GM19463 (cell line): ENCODE data around the gene COL9A3.

ENCODE experiments used
- ATAC-seq: cut with Tn5 transposase; IDR thresholded peaks from one replicate; pipeline ENCODE4 v1.9.1; 2021; ENCODE audit warnings: mild to moderate bottlenecking, moderate library complexity; ENCODE audit not compliant: unreplicated experiment

Gene COL9A3

DNA sequence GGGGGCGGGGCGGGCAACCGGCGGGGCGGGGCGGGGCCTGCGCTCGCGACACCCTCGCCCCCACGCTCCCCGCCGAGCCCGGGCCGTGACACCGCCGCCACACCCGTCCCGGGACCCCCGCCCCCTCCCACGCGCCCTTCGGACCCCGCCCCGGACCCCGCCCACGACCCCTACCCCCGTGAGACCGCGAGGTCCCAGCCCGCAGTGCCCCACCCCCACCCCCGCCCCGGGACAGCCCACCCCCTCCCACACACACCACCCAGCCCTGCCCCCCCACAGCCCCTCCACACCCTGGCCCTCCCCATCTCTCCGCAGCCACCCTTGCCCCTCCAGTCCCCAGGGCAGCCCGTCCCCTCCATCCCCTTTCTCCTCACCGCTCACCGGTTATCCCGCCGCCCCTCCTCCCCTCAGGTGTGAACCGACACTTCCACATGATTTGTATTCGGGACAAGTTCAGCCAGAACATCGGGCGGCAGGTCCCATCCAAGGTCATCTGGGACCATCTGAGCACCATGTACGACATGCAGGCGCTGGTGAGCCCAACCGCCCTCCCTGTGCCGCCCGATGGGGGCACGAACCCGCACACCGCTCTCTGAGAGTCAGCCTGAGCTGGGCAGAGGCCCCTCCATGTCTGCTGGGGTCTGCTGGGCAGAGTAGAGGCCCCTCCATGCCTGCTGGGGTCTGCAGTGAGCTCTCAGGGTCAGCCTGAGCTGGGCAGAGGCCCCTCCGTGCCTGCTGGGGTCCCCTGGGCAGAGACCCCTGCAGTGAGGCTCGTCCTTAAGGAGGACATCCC lies 20.0 kb upstream of the COL9A3 start:
- ATAC-seq = no peak

DNA sequence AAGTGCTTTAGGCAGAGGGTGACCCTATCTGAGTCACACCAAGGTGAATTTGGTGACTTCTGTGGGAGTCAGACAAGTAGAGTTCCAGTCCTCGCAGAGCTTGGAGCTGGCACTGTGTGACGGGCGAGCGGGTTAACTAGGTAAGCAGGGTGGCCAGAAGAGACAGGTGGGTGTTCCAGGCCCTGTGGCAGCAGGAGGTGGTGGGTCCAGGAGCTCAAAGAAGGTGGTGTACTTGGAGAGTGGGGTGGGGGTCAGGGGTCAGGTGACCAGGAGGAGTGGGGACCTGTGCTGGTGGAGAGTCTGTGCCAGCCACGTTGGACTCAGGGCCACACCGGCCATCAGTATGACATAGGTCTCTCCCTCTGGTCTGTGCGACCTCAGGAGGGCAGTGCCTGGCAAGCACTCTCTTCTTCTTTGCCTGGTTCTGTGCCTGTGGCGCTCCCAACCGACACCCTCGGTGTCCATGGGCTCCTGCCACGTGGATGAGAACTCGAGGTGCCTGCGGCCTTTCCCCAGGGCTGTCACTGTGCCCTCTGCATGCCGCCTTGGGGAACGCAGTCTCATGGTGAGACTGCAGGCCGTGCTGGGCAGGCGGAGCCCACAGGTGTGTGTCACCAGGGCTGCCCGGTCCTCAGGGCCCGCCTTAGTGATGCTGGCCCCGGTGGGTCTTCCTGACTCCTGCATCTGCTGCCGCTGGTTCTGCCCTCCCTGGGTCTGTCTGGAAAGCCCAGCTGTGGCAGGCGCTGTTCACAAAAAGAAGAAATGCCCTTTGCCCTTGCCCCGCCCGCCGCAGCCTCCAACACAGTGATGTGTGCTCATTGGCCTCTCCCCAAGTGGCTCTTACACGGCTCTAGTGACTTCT lies 18.9 kb upstream of the COL9A3 start:
- ATAC-seq = no peak

DNA sequence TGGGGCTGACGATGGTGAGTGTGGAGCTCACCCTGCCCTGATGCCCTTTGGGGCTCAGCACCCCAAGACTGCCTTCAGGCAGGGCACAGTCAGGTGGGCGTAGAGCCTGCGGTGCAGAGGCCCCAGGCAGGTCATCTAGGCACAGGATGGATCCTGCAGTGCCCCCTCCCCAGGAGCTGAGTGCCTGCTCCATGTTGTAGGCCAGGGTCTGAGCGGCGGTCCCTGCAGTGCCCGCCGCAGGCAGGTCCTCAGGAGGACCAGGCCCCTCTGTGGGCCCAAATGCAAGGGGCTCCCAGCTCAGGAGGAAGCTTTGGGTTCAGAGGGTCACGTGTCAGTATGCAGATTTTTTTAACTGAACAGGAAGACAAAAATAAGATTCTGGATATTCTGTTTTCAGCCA lies 17.8 kb upstream of the COL9A3 start:
- ATAC-seq = no peak

DNA sequence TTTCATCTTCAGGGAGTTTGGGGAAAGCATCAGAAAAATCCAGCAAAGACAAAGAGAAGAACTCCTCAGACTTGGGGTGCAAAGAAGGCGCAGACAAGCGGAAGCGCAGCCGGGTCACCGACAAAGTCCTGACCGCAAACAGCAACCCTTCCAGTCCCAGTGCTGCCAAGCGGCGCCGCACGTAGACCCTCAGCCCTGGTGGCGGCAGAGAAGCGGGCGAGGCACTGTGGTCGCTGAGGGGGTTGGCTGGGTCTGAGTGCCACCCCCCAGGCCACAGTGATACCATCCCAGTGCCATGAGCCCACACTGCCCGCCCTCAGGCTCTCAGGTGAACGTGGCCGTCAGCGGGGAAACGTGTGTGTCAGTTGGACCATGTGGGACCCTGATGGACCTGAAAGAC lies 17.4 kb upstream of the COL9A3 start:
- ATAC-seq = no peak

DNA sequence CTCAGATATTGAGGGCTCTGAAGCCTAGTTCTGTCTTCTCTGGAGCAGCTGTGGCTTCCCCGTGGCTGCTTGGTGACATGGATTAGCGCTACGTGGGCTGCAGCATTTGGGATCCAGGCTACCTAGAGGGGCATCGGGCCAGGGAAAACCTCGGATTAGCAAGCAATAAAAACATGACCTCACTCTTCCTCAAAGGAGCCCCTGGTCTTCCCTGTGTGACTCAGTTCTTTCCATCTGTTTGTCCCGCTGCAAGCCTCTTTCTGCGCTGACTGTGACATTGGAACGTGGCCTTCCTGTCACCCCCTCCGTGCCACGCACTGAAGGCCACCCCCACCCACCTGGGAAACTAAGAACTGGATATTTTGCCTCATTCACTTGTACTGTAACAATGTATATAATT lies 17.0 kb upstream of the COL9A3 start:
- no peak for ATAC-seq

DNA sequence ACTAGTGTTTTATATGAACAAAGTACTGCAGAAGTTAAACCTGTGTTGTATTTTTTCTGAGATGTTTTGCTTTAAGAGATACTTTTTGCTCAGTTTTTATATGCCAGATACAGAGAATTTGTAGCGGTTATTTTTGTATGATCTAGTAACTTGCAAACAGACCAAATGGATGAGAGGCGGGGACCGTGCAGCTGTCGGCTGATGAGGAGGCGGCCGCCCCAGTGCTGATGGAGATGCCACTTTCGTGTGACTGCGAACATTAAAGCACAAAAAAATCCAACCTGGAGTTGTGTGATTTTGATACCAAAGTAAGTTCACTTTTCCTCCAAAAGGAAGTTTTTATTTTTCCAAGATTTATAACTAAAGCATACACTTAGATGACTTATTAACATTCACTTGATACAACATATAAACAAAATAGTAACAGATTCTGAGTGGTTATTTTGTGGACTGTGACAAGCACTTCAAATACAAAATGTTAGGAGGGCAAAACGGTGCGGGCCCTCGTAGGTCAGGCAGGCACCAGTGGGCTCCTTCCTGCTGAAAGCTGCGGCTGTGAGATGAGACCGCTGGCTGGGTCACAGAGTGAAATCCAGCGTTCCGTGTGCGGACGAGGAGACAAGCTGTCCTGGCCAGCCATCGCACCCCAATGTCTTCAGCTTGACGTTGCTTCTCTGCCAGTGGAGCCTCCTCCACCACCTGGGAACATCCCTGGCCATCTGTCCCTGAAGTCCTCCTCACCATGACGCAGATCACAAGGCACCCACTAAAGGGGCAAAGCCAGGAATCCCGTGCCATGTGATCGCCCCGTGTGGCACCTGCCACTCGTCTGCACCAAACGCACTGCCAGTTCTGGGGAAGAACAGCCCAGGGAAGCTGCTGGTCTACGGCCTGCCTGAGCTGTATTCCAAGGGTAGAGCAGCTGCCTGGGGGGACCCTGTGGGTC lies 16.3 kb upstream of the COL9A3 start:
- no peak for ATAC-seq

DNA sequence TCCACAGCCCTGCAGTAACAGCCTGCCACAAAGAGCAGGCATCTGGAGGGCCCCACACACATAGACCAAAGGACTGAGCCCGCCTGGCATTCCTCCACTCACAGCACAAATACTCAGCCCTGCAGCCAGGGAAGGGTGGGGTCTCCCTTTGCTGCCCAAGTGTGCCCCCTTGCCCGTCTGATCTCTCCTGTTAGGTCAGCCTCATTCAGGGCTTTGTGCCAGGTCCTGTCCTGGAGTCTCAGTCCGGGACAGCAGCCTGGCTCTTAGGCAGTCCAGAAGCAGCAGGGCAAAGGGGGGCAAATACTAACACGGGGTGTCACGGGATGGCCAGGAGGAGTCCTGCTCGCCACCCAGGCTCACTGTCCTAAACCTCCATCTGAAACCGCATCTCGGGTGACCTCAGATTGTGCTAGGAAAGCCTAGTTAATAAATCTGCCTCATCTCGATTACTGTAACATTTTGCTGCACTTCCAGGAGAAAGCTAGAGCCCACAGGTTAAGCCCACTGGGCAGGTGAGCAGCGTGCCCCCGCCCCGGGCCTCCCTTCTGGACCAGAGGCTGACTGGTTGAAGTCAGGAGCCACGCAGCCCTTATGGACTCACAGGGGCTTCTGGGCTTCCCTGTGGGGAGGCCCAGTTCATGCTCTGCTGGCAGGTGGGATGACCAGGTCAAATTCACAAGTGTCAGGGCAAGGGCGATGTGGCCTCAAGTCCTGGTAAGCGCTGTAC lies 15.4 kb upstream of the COL9A3 start:
- ATAC-seq = no peak

DNA sequence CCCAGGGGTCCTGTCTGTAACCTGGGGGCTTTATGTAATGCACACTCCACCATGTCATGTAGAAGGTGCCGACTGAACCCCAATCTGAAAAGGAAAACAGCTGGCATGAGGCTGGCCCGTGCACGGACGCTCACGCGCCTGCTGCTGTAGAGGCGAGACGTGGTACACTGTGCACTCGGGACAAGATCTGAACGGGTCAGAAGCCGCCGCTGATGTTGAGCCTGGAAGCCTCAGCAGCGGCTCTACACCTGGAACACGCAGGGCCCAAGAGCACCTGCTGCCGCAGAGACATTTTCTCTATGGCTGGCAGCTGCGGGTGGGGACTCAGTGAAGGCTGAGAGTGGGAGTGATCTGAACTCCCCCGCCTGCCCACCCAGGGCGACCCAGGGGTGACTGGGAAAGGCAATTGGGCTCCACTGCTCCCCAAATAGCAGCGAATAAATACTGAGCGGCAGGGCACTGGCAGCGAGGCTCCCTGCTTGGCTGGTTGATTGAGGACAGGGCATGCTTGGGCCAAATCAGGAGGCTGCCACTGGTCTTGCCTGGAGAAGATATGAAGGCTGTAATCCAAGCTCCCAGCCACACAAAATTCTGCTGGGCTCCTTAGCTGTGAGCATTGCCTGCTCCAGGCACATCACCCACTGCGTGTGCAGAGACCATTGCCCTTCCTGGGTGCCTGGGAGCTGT lies 14.7 kb upstream of the COL9A3 start:
- ATAC-seq = no peak

DNA sequence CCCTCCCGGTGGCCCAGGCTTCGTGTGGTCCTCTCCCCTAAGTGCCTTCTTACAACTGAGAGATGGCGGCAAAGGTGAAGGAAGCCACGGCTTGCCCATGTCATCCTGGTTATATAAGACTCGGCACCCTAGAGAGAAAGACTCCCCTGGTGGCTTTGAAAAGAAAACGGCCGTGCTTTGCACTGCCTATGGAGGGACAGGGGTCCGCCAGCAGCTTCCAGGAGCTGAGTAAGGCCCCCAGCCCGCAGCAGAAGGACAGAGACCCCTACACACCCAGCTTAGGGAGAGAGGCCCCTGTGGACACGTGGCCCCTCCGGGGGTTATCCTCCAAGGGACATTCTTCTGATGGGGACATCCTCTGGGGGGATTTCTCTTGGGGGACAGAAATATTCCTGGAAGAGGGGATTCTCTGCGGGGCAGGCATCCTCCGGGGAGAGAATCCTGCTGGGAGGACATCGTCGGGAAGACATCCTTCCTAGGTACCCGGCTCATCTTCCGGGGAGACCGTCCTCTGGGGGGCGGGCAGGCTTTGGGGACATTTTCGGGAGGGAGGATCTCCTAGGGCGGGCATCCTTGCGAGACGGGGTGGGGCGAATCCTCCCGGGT lies 12.7 kb upstream of the COL9A3 start:
- ATAC-seq = no peak

DNA sequence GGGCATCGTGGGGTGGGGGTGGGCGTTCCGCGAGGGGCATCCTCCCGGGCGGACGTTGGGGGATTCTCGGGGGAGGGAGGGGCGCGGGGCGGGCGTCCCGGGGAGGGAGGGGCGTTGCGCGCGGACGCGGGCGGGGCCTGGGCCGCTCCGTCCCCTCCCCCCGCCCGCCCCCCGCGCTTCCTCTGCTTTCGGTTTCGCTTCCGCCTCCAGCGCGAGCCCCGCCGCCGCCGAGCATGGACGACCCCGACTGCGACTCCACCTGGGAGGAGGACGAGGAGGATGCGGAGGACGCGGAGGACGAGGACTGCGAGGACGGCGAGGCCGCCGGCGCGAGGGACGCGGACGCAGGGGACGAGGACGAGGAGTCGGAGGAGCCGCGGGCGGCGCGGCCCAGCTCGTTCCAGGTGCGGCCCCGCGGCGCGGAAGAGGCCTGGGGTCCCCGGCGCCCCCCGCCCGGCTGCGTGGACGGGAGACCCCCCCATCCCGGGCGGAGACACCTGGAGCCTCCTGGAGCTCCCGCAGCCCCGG lies 12.2 kb upstream of the COL9A3 start, which contains the start of gene OGFR:
OGFR (plus strand) TSS at position 209 of the 528 bp plus-strand sequence; CDS start at position 234, 25 bp downstream.
- ATAC-seq = peak; percentile 49

DNA sequence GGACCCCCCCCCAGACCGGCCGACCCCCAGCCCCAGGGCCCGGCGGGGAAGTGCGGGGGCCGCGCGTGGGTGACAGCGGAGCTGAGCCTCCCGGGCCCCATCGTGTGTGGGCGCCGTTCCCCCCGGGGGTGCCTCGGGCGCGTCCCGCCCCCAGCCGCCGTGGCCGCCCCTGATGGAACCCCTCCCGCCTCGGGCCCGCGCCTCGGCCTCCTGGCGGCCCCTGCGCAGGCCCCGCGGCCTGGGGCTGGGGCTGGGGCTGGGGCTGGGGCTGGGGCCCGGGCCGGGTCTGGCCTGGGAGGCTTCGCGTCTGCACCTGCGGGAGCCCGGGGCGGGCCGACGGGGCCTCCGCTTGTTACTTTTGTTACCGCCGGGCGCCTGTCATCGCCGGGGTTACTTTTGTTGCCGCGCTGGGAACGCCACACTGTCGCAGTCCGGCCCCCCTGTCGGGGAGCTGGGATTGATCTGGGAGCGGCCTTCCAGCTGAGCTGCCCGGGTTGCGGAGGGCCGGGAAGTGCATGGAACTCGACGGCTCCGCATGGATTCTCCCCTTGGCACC lies 11.6 kb upstream of the COL9A3 start:
- ATAC-seq = no peak

DNA sequence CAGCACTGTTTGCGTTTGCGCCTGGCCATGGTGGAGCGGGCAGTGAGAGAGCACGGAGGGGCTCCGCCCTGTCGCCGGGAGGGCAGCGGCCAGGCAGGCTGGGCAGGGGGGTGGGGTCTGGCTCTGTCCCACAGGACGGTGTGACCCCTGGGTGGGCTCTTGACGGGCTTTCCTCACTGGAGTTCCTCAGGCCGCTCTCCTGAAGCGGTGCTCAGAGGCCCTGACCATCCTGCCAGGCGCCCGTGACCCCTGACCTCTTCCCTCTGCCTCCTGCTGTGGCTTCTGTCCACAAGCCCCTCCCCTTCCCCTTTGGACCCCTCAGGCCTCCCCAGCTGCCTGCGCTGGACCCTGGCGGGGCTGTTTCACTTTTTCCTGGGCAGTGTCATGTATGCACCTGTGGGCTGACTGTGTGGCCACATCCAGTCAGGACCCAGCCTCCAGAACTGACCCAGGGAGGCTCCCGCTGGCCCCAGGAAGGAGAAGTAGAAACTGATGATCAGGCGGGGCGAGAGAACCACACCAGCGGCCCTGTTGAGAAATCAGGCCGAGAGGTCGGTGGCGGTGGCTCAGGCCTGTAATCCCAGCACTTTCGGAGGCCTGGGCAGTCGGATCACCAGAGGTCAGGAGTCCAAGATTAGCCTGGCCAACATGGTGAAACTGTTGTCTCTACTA lies 11.0 kb upstream of the COL9A3 start:
- no peak for ATAC-seq

DNA sequence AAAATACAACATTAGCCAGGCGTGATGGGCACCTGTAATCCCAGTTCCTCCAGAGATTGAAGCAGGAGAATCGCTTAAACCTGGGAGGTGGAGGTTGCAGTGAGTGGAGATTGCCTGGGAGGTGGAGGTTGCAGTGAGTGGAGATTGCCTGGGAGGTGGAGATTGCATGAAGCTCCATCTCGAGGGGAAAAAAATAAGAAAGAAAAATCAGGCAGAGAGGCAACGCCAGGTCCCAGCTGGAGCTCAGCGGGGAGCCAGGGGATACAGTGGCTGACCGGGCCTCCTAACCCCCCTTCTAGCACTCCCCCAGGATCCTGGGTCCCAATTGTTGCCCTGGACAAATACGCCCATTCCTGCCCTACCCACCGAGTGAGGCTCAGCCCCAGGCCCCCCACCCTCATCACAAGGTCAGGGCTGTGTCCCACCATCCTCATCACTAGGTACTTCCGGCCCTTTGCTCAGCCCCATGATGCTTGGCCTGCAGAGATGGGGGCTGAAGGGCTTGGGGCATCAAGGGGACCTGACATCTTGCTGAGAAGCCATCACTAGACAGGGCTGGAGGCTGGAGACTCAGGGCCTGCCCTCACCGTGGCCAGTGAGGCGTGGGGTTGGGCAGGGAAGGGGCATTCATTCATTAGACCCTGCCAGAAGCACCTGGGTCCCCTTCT lies 10.3 kb upstream of the COL9A3 start:
- no peak for ATAC-seq

DNA sequence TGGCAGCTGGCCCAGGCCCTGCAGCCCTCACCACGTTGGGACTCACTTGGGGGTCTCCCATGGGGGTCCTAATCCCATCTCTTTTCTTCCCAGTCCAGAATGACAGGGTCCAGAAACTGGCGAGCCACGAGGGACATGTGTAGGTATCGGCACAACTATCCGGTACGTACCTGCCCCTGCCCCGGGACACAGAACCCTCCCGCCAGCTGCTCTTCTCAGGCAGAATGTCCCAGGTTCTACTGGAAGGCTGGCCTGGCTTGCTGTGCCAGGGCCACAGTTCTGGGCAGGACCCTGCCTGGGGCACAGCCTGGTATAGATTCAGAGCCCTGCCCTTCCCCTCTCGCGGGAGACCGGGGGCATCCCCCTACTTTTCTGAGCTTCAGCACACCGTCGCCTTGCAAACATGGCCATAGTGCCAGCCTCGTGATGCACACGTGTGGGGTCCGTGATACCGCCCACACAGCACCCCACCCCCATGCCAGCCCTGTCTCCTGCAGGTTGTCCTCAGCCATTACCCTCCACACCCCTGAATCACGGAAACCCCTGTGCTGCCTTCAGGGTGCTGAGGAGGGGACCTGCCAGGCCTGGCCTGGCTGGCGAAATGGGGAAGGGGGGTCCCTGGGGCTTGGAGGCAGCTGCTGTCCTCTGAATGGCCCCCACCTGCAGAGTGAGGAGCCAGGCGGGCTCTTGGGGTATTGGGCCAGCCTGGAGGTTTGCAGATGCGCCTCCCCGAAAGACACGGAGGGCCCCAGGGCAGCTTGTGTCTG lies 9.2 kb upstream of the COL9A3 start:
- no peak for ATAC-seq

DNA sequence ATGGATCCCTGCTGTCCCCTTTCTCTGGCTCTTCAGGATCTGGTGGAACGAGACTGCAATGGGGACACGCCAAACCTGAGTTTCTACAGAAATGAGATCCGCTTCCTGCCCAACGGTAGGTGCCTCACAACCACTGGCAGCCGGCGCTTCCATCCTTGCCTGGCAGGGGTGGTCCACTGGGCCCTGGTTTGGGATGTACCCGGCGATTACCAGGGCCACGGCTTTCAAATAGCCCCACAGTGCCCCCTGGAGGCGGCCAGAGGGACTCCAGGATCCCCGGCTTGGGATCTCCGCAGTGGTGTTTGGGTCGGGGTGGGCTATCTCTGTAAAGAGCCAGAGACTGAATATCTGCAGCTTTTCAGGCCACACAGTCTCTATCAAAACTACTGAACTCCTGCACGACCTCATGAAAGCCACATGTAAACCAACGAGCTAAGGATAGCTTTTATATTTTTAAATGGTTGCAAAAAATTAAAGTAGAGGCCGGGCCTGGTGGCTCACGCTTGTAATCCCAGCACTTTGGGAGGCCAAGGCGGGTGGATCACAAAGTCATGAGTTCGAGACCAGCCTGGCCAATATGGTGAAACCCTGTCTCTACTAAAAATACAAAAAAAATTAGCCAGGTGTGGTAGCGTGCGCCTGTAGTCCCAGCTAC lies 8.5 kb upstream of the COL9A3 start:
- no peak for ATAC-seq
